CD4-positive, alpha-beta T cell (primary cell): ENCODE results near the gene NUDT9. TPM values are rescaled to one million over a fixed set of nuclear protein-coding genes. Genes with fewer than 3 reads are reported as not detected.
"Not testable (repeated sequence)": the region's sequence is repeated elsewhere in the genome, so short reads cannot be mapped to it uniquely, and the experiment has no call there.

ENCODE experiments used
- ATAC-seq: fragments of 200-7000 bp; cut with Tn5 transposase; one replicate; pipeline ENCODE4 v1.10.0; 2022; ENCODE audit warnings: mild to moderate bottlenecking; ENCODE audit not compliant: poor library complexity
- CTCF ChIA-PET: fragments of 350-600 bp; sonication (Branson Sonifier 250); formaldehyde crosslinking; loops from one replicate; lab custom pipeline; 2021; ENCODE audit warnings: antibody characterized with exemption, inconsistent platforms; lab: Charles Lee
- POLR2A ChIA-PET: fragments of 350-600 bp; sonication (Branson Sonifier 250); formaldehyde crosslinking; loops from one replicate; lab custom pipeline; 2021; ENCODE audit warnings: antibody characterized with exemption, inconsistent platforms; lab: Charles Lee
- DNase-seq, 14 experiments: peaks; one replicate each; pipeline ENCODE4 v3.0.0-alpha.2; 2013 to 2020; ENCODE audit warnings: mixed read lengths in 2 of 14
- H3K27ac ChIP-seq, 2 donors: one replicate each; pipeline versions ENCODE4 v1.5.1 to v1.7.0; 2013; ENCODE audit warnings: low read length in 2 of 2, low read depth in 1 of 2, mild to moderate bottlenecking in 1 of 2
- H3K27me3 ChIP-seq, 2 experiments: 1 replicate in 1 of 2; 2 replicates in 1 of 2; pipeline versions ENCODE4 v1.6.1 to v1.7.0; 2013; ENCODE audit warnings: low read length in 2 of 2, control low read depth in 1 of 2, mild to moderate bottlenecking in 1 of 2, moderate library complexity in 1 of 2; ENCODE audit not compliant: insufficient read depth in 2 of 2, control insufficient read depth in 1 of 2
- H3K36me3 ChIP-seq: one replicate; pipeline ENCODE4 v1.6.1; 2013; ENCODE audit warnings: low read length, control low read depth; ENCODE audit not compliant: insufficient read depth
- H3K4me1 ChIP-seq: one replicate; pipeline ENCODE4 v1.6.1; 2013; ENCODE audit warnings: low read length, control low read depth; ENCODE audit not compliant: insufficient read depth
- H3K4me3 ChIP-seq: one replicate; pipeline ENCODE4 v1.5.1; 2013; ENCODE audit warnings: mild to moderate bottlenecking, low read length, moderate library complexity
- H3K9me3 ChIP-seq, 2 experiments: 1 replicate in 1 of 2; 2 replicates in 1 of 2; pipeline versions ENCODE4 v1.6.1 to v1.7.0; 2013; ENCODE audit warnings: low read length in 2 of 2, mild to moderate bottlenecking in 2 of 2, control low read depth in 1 of 2, moderate library complexity in 1 of 2; ENCODE audit not compliant: control insufficient read depth in 1 of 2, insufficient read depth in 1 of 2
- H3K27ac Mint-ChIP-seq: one replicate; pipeline ENCODE4 v1.8.0; 2020; ENCODE audit warnings: mixed read lengths
- H3K27me3 Mint-ChIP-seq: one replicate; pipeline ENCODE4 v1.8.0; 2021; ENCODE audit warnings: mixed read lengths
- H3K36me3 Mint-ChIP-seq: one replicate; pipeline ENCODE4 v1.8.0; 2021; ENCODE audit warnings: low read depth, mixed read lengths
- H3K4me1 Mint-ChIP-seq: one replicate; pipeline ENCODE4 v1.8.0; 2021; ENCODE audit warnings: low read depth, mixed read lengths
- H3K4me3 Mint-ChIP-seq: one replicate; pipeline ENCODE4 v1.8.0; 2020; ENCODE audit warnings: mild to moderate bottlenecking, mixed read lengths
- H3K9me3 Mint-ChIP-seq: one replicate; pipeline ENCODE4 v1.8.0; 2020; ENCODE audit warnings: mixed read lengths
- CTCF ChIP-seq: fragments of 200-600 bp; IDR thresholded peaks from one replicate; pipeline ENCODE4 v1.8.0; 2022; ENCODE audit warnings: antibody characterized with exemption, mild to moderate bottlenecking
- intact Hi-C, 2 experiments: fragments of 100-400 bp; cut with DNase I in 1 of 2; cut with micrococcal nuclease in 1 of 2; formaldehyde crosslinking; loops; one replicate each; pipeline versions ENCODE4 v1.15.1 to v1.9.0; 2023 to 2025; cut with DNase I, micrococcal nuclease
- total RNA-seq, 174 experiments: library from RNA in 2 of 174; stranded (reverse) in 2 of 174; gene quantifications; one replicate each; pipeline ENCODE4 v1.2.3 and lab custom pipeline; 2021 to 2026

NUDT9 gene
- total RNA-seq, 2 experiments from 2014 or later = 4.4 to 4.8 TPM

- no peak for TF ChIP-seq CTCF
- H3K36me3 Mint-ChIP-seq = no peaks in the 10 kb centered on the region
- no peak overlapping the region for H3K27ac ChIP-seq
- intact Hi-C loops = loop anchor here in 1 of 2 experiments (10.0 kb wide), 1 partner anchor 465 kb away; the partner anchor contains the start of gene AFF1
- POLR2A ChIA-PET = interaction anchor here (0.8 to 2.4 kb wide), 2 partner anchors 9 to 22 kb away, joined by 3 to 12 read pairs; partner anchors contain the start of genes HSD17B11 and NUDT9
- H3K9me3 ChIP-seq = peaks cover 0 to 5% of the 10 kb centered on the region in 2 experiments
- H3K4me1 Mint-ChIP-seq = no peaks in the 10 kb centered on the region
- H3K9me3 Mint-ChIP-seq = no peaks in the 10 kb centered on the region
- DNase-seq (no peak), ATAC-seq (no peak)
- no peak overlapping the region for H3K27ac Mint-ChIP-seq
- H3K27me3 ChIP-seq = no peaks in the 10 kb centered on the region
- CTCF ChIA-PET = no interaction called here
- no peak overlapping the region for H3K4me3 Mint-ChIP-seq
- H3K36me3 ChIP-seq = no peaks in the 10 kb centered on the region
- H3K27me3 Mint-ChIP-seq = no peaks in the 10 kb centered on the region
- no peaks in the 10 kb centered on the region for H3K4me1 ChIP-seq
- no peak overlapping the region for H3K4me3 ChIP-seq
Measured at GRCh38 chr4:87399954-87400353, 22.4 kb upstream of the NUDT9 start.

GRCh38 chr4:87403732-87404131 is 18.6 kb upstream of the NUDT9 start:
- H3K36me3 ChIP-seq, DNase-seq, H3K4me3 ChIP-seq, H3K36me3 Mint-ChIP-seq, H3K9me3 Mint-ChIP-seq, H3K4me1 ChIP-seq, intact Hi-C loops, H3K27ac ChIP-seq, H3K9me3 ChIP-seq, H3K4me3 Mint-ChIP-seq, ATAC-seq, H3K27ac Mint-ChIP-seq, H3K27me3 ChIP-seq: not testable (repeated sequence)
- Mint-ChIP-seq H3K4me1 (peaks cover 17% of the 10 kb centered on the region), H3K27me3 (peaks cover 15% of the 10 kb centered on the region)
- POLR2A ChIA-PET = interaction anchor here (1.0 to 1.6 kb wide), 2 partner anchors 13 to 19 kb away, joined by 3 to 6 read pairs; partner anchors contain the start of genes HSD17B11 and NUDT9
- CTCF ChIA-PET = interaction anchor here (0.6 kb wide), 1 partner anchor 182 kb away, joined by 3 read pairs; no protein-coding TSS in a partner anchor

GRCh38 chr4:87405211-87405820 is 17.1 kb upstream of the NUDT9 start:
- Mint-ChIP-seq H3K27ac (no peak overlapping the region), H3K4me3 (no peak overlapping the region), H3K9me3 (no peaks in the 10 kb centered on the region), H3K27me3 (peaks cover 29% of the 10 kb centered on the region), H3K4me1 (peaks cover 17% of the 10 kb centered on the region), H3K36me3 (no peaks in the 10 kb centered on the region)
- Histone ChIP-seq H3K36me3 (no peaks in the 10 kb centered on the region), H3K9me3 (no peaks in the 10 kb centered on the region), H3K27me3 (peaks cover under 1% of the 10 kb centered on the region in 2 experiments), H3K4me1 (peaks cover 2% of the 10 kb centered on the region), H3K27ac (no peak overlapping the region), H3K4me3 (no peak overlapping the region)
- TF ChIP-seq CTCF = no peak
- DNase-seq (no peak), ATAC-seq (no peak)
- CTCF ChIA-PET = no interaction called here
- POLR2A ChIA-PET = interaction anchor here (0.7 to 1.6 kb wide), 3 partner anchors 15 to 34 kb away, joined by 3 to 6 read pairs (median 4); partner anchors contain the start of genes HSD17B11 and NUDT9
- intact Hi-C loops = no loop called here
